GM21381 (cell line): Measurements from ENCODE around the gene MBIP.
A peak's percentile ranks its signal among the peaks of the same experiment; 100 is the strongest.
"Not testable (repeated sequence)": the region's sequence is repeated elsewhere in the genome, so short reads cannot be mapped to it uniquely, and the experiment has no call there.

ENCODE experiments used
- ATAC-seq: cut with Tn5 transposase; IDR thresholded peaks from one replicate; pipeline ENCODE4 v1.9.1; 2021; ENCODE audit warnings: mild to moderate bottlenecking, moderate library complexity; ENCODE audit not compliant: unreplicated experiment

MBIP gene, protein sequence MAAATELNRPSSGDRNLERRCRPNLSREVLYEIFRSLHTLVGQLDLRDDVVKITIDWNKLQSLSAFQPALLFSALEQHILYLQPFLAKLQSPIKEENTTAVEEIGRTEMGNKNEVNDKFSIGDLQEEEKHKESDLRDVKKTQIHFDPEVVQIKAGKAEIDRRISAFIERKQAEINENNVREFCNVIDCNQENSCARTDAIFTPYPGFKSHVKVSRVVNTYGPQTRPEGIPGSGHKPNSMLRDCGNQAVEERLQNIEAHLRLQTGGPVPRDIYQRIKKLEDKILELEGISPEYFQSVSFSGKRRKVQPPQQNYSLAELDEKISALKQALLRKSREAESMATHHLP

GRCh38 chr14:36320200-36320896 is at the start of gene MBIP:
Gene MBIP, minus strand, starts transcription at chr14:36320637. Its CDS starts 49 bp downstream, at chr14:36320588.
- ATAC-seq = peak; percentile 99

DNA sequence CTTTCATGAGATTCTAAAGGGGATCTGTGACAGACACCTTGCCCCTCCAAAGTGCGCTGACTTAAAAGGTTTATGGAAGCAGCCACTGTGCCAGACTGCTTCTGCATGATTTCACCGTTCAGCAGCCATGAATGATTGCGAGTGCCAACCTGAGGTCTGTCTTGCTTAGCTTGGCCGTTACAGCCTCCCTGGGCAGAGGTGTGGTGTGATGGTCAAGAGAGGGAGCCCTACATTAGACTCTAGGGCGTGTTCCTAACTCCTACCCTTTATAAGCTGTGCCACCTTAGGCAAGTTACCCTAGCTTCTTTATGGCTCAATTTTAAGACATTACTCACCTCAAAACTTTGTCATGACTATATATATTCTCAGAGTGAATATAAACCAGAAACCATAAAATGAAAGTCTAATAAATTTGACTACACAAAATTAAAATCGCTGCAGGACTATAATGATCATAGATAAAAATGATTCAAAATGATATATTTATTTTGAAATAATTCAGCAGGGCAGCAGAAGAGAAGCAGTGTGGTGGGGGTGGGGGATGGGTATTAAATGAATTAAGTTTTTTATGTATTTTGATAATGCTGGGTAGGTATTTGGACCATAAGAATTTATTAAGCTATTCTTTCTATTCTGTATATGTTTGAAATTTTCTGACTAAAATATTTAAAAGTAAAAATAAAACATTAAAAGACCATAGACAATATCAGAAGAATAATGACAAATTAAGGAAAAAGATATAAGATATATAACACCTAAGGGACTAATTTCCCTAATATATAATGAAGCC is 47.7 kb upstream of the MBIP start:
- ATAC-seq = no peak

DNA sequence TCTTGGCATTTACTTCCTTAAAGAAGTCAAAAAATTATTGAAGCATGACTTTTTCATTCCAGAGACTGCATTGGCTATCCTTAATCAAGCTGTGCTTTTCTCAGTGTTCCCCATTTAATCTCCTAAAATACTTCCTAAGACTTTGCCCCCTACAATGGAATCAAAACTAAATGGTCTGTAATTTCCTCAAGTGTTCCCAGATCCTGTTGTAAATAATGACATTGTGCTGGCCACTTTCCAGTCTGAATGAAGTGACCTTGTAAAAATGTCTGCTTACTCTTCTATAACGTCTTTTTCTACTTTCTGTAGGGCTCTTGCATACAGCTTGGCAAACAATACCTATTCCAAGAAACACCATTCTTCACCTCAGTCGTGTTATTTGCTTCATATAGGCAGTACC is 45.3 kb upstream of the MBIP start:
- no peak for ATAC-seq

DNA sequence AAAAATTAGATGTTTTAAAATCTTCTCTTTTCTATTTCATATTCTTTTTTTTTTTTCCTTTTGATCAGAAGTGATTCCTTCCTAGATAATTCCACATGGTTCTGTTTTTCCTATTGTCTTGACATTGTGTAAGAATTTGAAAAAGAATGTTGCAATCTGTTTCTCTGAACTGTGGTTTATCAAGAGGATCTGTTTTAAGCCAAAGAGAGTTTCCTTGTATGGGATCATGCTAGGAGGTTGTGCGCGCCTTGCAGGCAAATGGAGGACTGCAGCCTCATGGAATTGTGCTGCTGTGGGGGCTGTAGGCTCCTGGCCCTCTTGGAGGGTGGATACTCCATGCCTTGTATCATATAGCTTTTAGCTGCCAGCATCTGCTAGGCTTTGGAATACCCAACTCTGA is 43.3 kb upstream of the MBIP start:
- ATAC-seq = no peak

- ATAC-seq = no peak
These were observed 42.2 kb upstream of the MBIP start for GRCh38 chr14:36362648-36363047.

- ATAC-seq = no peak
These were observed 40.9 kb upstream of the MBIP start for GRCh38 chr14:36361210-36361853.

- no peak for ATAC-seq
These were observed 36.4 kb upstream of the MBIP start for GRCh38 chr14:36356862-36357261.

DNA sequence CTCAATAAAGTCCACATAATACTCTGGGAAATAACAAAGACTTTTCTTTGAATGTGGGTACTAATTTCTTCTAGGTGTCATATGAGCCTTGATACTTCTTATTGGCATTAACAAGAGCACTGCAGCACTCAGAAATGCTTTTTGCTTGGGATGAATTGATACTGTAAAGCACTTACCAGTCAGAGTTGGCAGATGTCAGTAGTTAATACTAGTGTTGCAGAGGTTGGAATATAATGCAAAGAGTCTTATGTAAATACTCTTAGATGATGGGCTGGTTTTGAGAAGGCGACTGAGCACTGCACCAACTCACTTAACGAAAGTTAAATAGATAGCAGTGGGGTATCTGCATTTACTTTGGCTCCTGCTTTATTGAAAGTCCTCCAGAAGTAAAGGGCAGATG is 25.6 kb upstream of the MBIP start:
- ATAC-seq = no peak

- ATAC-seq = no peak
These were observed 23.8 kb upstream of the MBIP start for GRCh38 chr14:36344211-36344610.

- not testable (repeated sequence) for ATAC-seq
These were observed 21.4 kb upstream of the MBIP start for GRCh38 chr14:36341811-36342210.

GRCh38 chr14:36340276-36340890 is 19.9 kb upstream of the MBIP start:
- no peak for ATAC-seq

DNA sequence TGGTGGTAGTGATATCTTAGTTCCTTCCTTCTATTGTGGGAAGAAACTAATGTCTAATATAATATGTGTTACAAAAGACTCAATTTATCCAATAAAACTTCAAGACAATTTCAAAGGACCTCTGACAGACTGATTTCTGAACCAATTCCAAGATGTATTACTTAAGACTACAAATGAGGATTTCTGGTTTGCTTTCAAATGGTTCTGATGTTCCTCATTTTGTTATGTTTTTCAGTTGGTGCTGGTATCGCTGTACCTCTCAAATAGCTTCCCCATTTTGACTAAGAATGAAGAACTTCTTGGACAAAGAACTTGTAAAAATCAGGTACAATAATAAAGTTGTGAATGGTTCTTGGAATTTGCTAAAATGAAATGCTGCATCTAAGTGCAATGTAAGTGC is 19.4 kb upstream of the MBIP start:
- ATAC-seq = no peak

GRCh38 chr14:36333119-36333518 is 12.7 kb upstream of the MBIP start:
- ATAC-seq = no peak

DNA sequence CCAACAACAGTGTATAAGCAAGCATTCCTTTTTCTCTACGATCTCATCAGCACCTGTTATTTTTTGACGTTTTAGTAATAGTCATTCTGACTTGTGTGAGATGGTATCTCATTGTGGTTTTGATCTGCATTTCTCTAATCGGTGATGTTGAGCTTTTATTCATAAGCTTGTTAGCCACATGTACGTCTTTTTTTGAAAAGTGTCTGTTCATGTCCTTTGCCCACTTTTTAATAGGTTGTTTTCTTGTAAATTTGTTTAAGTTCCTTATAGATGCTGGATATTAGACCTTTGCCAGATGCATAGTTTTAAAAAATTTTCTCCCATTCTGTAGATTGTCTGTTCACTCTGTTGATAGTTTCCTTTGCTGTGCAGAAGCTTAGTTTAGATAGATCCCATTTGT is 7.1 kb upstream of the MBIP start:
- not testable (repeated sequence) for ATAC-seq

DNA sequence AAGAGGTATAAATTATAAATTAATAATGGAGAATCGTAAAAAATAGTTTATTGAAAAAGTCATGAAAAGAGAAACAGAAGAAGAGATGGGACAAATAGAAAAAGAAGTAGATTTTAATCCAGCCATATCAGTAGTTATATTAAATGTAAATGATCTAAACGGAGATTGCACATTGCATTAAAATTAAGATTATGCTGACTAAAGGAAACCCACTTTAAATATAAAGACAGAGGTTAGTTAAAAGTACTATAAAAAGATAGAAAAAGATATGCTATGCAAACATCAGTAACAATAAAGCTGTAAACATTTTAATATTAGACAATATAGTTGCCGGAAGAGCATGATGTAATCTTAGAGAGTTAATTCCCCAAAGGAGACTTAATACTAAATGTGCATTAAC is 5.4 kb upstream of the MBIP start:
- ATAC-seq = no peak

DNA sequence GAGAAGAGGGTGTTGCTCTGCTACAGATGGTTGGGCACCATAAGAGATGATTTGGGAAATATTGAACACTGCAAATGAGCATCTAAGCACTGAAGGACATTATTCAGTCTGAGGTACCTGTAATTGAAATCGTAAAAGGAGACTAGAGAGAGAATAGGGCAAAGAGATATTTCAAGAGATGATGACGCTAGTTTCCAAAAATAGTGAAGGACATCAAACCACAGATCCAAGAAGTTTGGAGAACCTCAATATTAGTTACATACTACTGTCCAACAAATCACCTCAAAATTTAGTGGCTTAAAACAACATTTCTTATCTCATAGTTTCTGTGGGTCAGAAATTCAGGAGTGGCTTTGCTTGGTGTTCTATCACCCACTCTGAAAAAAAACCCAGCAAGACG is 4.5 kb upstream of the MBIP start:
- ATAC-seq = no peak

DNA sequence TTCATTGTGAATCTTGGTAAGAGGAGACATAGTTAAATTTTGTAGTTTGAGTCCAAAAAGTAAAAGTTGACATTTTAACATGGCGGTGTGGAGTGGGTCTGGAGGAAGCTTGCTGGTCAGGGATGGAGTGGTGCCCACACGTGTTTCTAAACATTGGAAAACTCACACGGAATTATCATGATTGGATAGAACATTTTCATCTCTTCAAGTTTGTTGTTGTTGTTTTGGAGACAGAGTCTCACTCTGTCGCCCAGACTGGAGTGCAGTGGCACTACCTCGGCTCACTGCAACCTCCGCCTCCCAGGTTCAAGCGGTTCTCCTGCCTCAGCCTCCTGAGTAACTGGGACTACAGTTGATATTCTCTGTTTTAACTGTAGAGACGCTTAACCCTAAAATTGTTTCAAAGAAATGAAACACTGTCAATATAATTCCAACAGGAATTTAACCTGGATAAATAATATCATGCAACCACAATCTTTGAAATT is 502 bp upstream of the MBIP start:
- ATAC-seq = peak; percentile 21

DNA sequence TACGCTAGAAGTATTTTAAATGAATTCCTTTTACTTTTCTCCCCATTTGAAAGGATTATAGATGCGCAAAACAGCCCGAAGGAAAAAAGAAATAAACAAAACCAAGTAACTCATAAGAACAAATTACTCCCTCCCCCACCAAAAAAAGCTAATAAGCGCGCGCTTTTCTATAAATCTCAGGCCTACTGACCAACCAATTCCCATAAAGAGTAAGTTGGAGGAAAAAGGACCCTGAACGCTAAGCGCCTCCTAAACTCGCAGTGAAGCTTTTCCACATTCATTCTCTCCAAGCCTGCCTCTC is 588 bp downstream of the MBIP start:
- ATAC-seq = no peak

- ATAC-seq = no peak
These were observed 2.8 kb downstream of the MBIP start for GRCh38 chr14:36317650-36318049.

- ATAC-seq = no peak
These were observed 4.3 kb downstream of the MBIP start for GRCh38 chr14:36316131-36316530.
